H1 (cell line): ENCODE results near the gene TTLL5. TPM values are rescaled to one million over a fixed set of nuclear protein-coding genes. Genes with fewer than 3 reads are reported as not detected.

Source experiments
- CTCF ChIA-PET: fragments of 300-600 bp; sonication (Branson Sonifier 250); formaldehyde crosslinking; loops from one replicate; lab custom pipeline; 2021; ENCODE audit not compliant: partially characterized antibody; lab: Charles Lee
- POLR2A ChIA-PET: fragments of 300-600 bp; sonication (Branson Sonifier 250); formaldehyde crosslinking; loops from one replicate; lab custom pipeline; 2021; ENCODE audit warnings: inconsistent platforms; ENCODE audit not compliant: partially characterized antibody; lab: Charles Lee
- DNase-seq, 2 experiments: peaks; one replicate each; pipeline versions ENCODE4 v3.0.0 to v3.0.0-alpha.2; 2010 to 2022; ENCODE audit warnings: low spot score in 2 of 2, low read depth in 1 of 2, mixed read lengths in 1 of 2
- FAIRE-seq: peaks from 2 replicates; lab custom pipeline; 2011; peaks lifted over from hg19 to GRCh38; lab: Jason Lieb, UNC
- H2AFZ ChIP-seq: 2 replicates; pipeline ENCODE4 v1.8.1; 2012; ENCODE audit warnings: low read length, inconsistent platforms
- H2AK5ac ChIP-seq: 2 replicates; pipeline ENCODE4 v1.6.1; 2013; ENCODE audit warnings: low read depth, low read length
- H2BK120ac ChIP-seq: replicated peaks from 2 replicates; pipeline ENCODE3; 2013; ENCODE audit warnings: low read depth, low read length, inconsistent platforms
- H2BK12ac ChIP-seq: 2 replicates; pipeline ENCODE4 v1.6.1; 2013; ENCODE audit warnings: low read depth, low read length
- H2BK15ac ChIP-seq: 2 replicates; pipeline ENCODE4 v1.6.1; 2013; ENCODE audit warnings: low read length
- H2BK20ac ChIP-seq: 2 replicates; pipeline ENCODE4 v1.6.1; 2013; ENCODE audit warnings: low read length
- H2BK5ac ChIP-seq: 2 replicates; pipeline ENCODE4 v1.6.1; 2013; ENCODE audit warnings: low read depth, low read length
- H3K14ac ChIP-seq: 2 replicates; pipeline ENCODE4 v1.6.1; 2013; ENCODE audit warnings: inconsistent platforms; ENCODE audit not compliant: insufficient read length
- H3K18ac ChIP-seq: 2 replicates; pipeline ENCODE4 v1.6.1; 2013; ENCODE audit warnings: low read length; ENCODE audit errors: extremely low read depth
- H3K23ac ChIP-seq: 2 replicates; pipeline ENCODE4 v1.6.1; 2013; ENCODE audit warnings: inconsistent platforms; ENCODE audit not compliant: insufficient read length
- H3K23me2 ChIP-seq: 2 replicates; pipeline ENCODE4 v1.6.1; 2013; ENCODE audit warnings: low read depth, low read length
- H3K27ac ChIP-seq: 2 replicates; pipeline ENCODE4 v1.6.1; 2011; ENCODE audit warnings: low read depth, low read length, inconsistent platforms
- H3K27me3 ChIP-seq, 4 experiments: replicated peaks in 1 of 4; 1 replicate in 1 of 4; 2 replicates in 3 of 4; pipeline versions ENCODE4 v1.6.1 to v1.8.1; 2011 to 2013; ENCODE audit warnings: low read length in 3 of 4, mild to moderate bottlenecking in 3 of 4, inconsistent platforms in 2 of 4, mixed read lengths in 2 of 4, moderate library complexity in 1 of 4; ENCODE audit not compliant: control insufficient read depth in 3 of 4, insufficient read depth in 3 of 4; ENCODE audit errors: extremely low read depth in 1 of 4
- H3K36me3 ChIP-seq, 4 experiments: 2 replicates each; pipeline versions ENCODE4 v1.6.1 to v1.8.1; 2011 to 2013; ENCODE audit warnings: mild to moderate bottlenecking in 4 of 4, low read length in 3 of 4, moderate library complexity in 2 of 4, control low read depth in 1 of 4, inconsistent platforms in 1 of 4; ENCODE audit not compliant: insufficient read depth in 4 of 4, control insufficient read depth in 2 of 4
- H3K4ac ChIP-seq: replicated peaks from 2 replicates; pipeline ENCODE3; 2013; ENCODE audit warnings: low read length, low read depth, mixed read lengths, inconsistent platforms; ENCODE audit not compliant: insufficient read length
- H3K4me1 ChIP-seq, 4 experiments: replicated peaks in 1 of 4; 1 replicate in 1 of 4; 2 replicates in 3 of 4; pipeline versions ENCODE4 v1.6.1 to v1.8.1; 2011 to 2013; ENCODE audit warnings: low read length in 3 of 4, inconsistent platforms in 2 of 4, mixed read lengths in 1 of 4; ENCODE audit not compliant: insufficient read depth in 4 of 4, control insufficient read depth in 3 of 4
- H3K4me2 ChIP-seq, 2 experiments: 2 replicates each; pipeline versions ENCODE4 v1.6.1 to v1.8.1; 2011 to 2013; ENCODE audit warnings: low read depth in 2 of 2, low read length in 2 of 2, control low read depth in 1 of 2, inconsistent platforms in 1 of 2, mild to moderate bottlenecking in 1 of 2; ENCODE audit not compliant: insufficient read depth in 1 of 2
- H3K4me3 ChIP-seq, 4 experiments: fragments of 200-600, 300-600 bp in 1 of 4; sonication (generic), shearing (Covaris generic), sonication (Bioruptor Twin) in 1 of 4; 2 replicates each; pipeline versions ENCODE4 v1.5.1 to v1.8.1; 2011 to 2016; ENCODE audit warnings: low read length in 4 of 4, low read depth in 3 of 4, control low read depth in 2 of 4, inconsistent platforms in 2 of 4, mild to moderate bottlenecking in 2 of 4, mixed read lengths in 1 of 4, moderate library complexity in 1 of 4; ENCODE audit not compliant: insufficient read depth in 2 of 4; ENCODE audit errors: extremely low read depth in 1 of 4
- H3K56ac ChIP-seq: replicated peaks from 2 replicates; pipeline ENCODE3; 2013; ENCODE audit warnings: low read depth, mild to moderate bottlenecking, mixed read lengths, low read length, inconsistent platforms; ENCODE audit not compliant: insufficient read length
- H3K79me1 ChIP-seq: 2 replicates; pipeline ENCODE4 v1.6.1; 2013; ENCODE audit warnings: low read depth, low read length, control low read depth
- H3K79me2 ChIP-seq, 2 experiments: 2 replicates each; pipeline versions ENCODE4 v1.6.1 to v1.8.1; 2012 to 2013; ENCODE audit warnings: low read length in 2 of 2, mild to moderate bottlenecking in 2 of 2, inconsistent platforms in 1 of 2; ENCODE audit not compliant: insufficient read depth in 2 of 2, control insufficient read depth in 1 of 2
- H3K9ac ChIP-seq, 4 experiments: replicated peaks in 1 of 4; 1 replicate in 1 of 4; 2 replicates in 3 of 4; pipeline versions ENCODE4 v1.6.1 to v1.8.1; 2011 to 2013; ENCODE audit warnings: low read depth in 3 of 4, low read length in 3 of 4, control low read depth in 2 of 4, mild to moderate bottlenecking in 2 of 4, moderate library complexity in 2 of 4, inconsistent platforms in 1 of 4; ENCODE audit errors: extremely low read depth in 1 of 4
- H3K9me3 ChIP-seq, 2 experiments: 2 replicates each; pipeline versions ENCODE4 v1.6.1 to v1.8.1; 2012 to 2013; ENCODE audit warnings: mild to moderate bottlenecking in 2 of 2, moderate library complexity in 2 of 2, control low read depth in 1 of 2, inconsistent platforms in 1 of 2, low read depth in 1 of 2, low read length in 1 of 2, mixed read lengths in 1 of 2; ENCODE audit not compliant: insufficient read depth in 2 of 2
- H4K20me1 ChIP-seq, 2 experiments: replicated peaks in 1 of 2; 2 replicates each; pipeline versions ENCODE3 to v1.8.1; 2011 to 2013; ENCODE audit warnings: inconsistent platforms in 2 of 2, low read length in 2 of 2, mild to moderate bottlenecking in 1 of 2; ENCODE audit not compliant: insufficient read depth in 2 of 2, control insufficient read depth in 1 of 2
- H4K5ac ChIP-seq: 2 replicates; pipeline ENCODE4 v1.6.1; 2013; ENCODE audit warnings: low read length, low read depth, mixed read lengths, inconsistent platforms; ENCODE audit not compliant: insufficient read length
- H4K8ac ChIP-seq: 2 replicates; pipeline ENCODE4 v1.8.0; 2013; ENCODE audit warnings: mild to moderate bottlenecking, moderate library complexity, low read length, inconsistent platforms; ENCODE audit not compliant: insufficient read depth; ENCODE audit errors: extremely low read depth
- H4K91ac ChIP-seq: replicated peaks from 2 replicates; pipeline ENCODE3; 2013; ENCODE audit warnings: low read length, mixed read lengths, inconsistent platforms; ENCODE audit not compliant: insufficient read length
- BACH1 ChIP-seq: IDR thresholded peaks from 2 replicates; pipeline ENCODE4 v1.6.1; 2012; ENCODE audit warnings: low read length, improper control_type of control experiment
- CBX5 ChIP-seq: fragments of 300-800, 300-1000 bp; sonication (generic); IDR thresholded peaks from 2 replicates; pipeline ENCODE4 v1.7.1; 2016; ENCODE audit warnings: antibody characterized with exemption, low read length, low read depth
- EP300 ChIP-seq, 2 experiments: IDR thresholded peaks; 1 replicate in 1 of 2; 2 replicates in 1 of 2; pipeline ENCODE4 v1.6.1; 2011 to 2012; ENCODE audit warnings: low read depth in 2 of 2, low read length in 2 of 2, mild to moderate bottlenecking in 2 of 2, borderline replicate concordance in 1 of 2, inconsistent platforms in 1 of 2, moderate library complexity in 1 of 2
- JUN ChIP-seq: IDR thresholded peaks from 2 replicates; pipeline ENCODE4 v1.6.1; 2011; ENCODE audit warnings: low read depth, mild to moderate bottlenecking, improper control_type of control experiment, low read length
- MAFK ChIP-seq: IDR thresholded peaks from 2 replicates; pipeline ENCODE4 v1.6.1; 2012; ENCODE audit warnings: low read depth, mild to moderate bottlenecking, improper control_type of control experiment, low read length
- RAD21 ChIP-seq, 2 experiments: IDR thresholded peaks in 1 of 2; conservative IDR thresholded peaks in 1 of 2; 2 replicates each; pipeline ENCODE4 v1.6.1; 2011; ENCODE audit warnings: low read depth in 2 of 2, low read length in 2 of 2, improper control_type of control experiment in 1 of 2, inconsistent platforms in 1 of 2, mild to moderate bottlenecking in 1 of 2, moderate library complexity in 1 of 2
- RXRA ChIP-seq: IDR thresholded peaks from 2 replicates; pipeline ENCODE4 v1.6.1; 2011; ENCODE audit warnings: low read depth, mild to moderate bottlenecking, low read length, moderate library complexity; ENCODE audit not compliant: insufficient read depth
- SIRT6 ChIP-seq: IDR thresholded peaks from one replicate; pipeline ENCODE4 v1.7.1; 2012; ENCODE audit warnings: low read length, inconsistent platforms
- WGBS, 2 experiments: shearing (Covaris generic) in 1 of 2; methylation state at CpG; one replicate each; pipeline versions ENCODE4 v1.1.6 to v1.1.7; 2013 to 2015; ENCODE audit warnings: low lambda C conversion rate in 2 of 2, mixed read lengths in 2 of 2, inconsistent platforms in 1 of 2, low coverage in 1 of 2, missing lambda C conversion rate in 1 of 2; ENCODE audit not compliant: insufficient replicate concordance in 2 of 2, insufficient coverage in 1 of 2, insufficient read length in 1 of 2; ENCODE audit errors: extremely low coverage in 1 of 2, missing lambda C conversion rate in 1 of 2; 5-methylcytosine and 5-hydroxymethylcytosine counted together
- polyA plus RNA-seq, 7 experiments: library from polyadenylated mRNA; depleted of rRNA in 3 of 7; stranded (reverse) in 5 of 7; unstranded in 2 of 7; fragments of >200 nt in 5 of 7; fragments of 200-250 nt in 2 of 7; gene quantifications; 1 replicate in 5 of 7; 2 replicates in 1 of 7; 4 replicates in 1 of 7; pipeline versions ENCODE4 v1.2.1 to v1.2.3, GENCODE V29; 2011 to 2013; ENCODE audit warnings: missing spikeins in 2 of 7, mixed read lengths in 2 of 7
- total RNA-seq: library from RNA; stranded (reverse); fragmentation: NEBNext Ultra II Directional; extraction: Animal tissue kit (Norgen Biotek cat#: 25700); gene quantifications from 2 replicates; pipeline ENCODE4 v1.2.1, GENCODE V29; 2021
- TF ChIP-seq, protein P1 (sequence below), 3 experiments: IDR thresholded peaks; 1 replicate in 2 of 3; 2 replicates in 1 of 3; pipeline versions ENCODE4 v1.5.1 to v1.6.1; 2011; ENCODE audit warnings: low read length in 3 of 3, mild to moderate bottlenecking in 3 of 3, inconsistent platforms in 2 of 3, low read depth in 1 of 3, moderate library complexity in 1 of 3; ENCODE audit not compliant: insufficient read depth in 1 of 3; ENCODE audit errors: control extremely low read depth in 1 of 3

TTLL5 gene
- total and polyA plus RNA-seq, 2 of the 8 experiments (the other 6 are each of a cell fraction or from before 2014, with no cell fraction given) = 16.1 to 45.9 TPM

- no peak overlapping the region for H4K91ac ChIP-seq
- no peak overlapping the region for H3K27ac ChIP-seq
- no peaks in the 10 kb centered on the region for H3K79me1 ChIP-seq
- no peak overlapping the region for H4K5ac ChIP-seq
- no peak overlapping the region for H2BK12ac ChIP-seq
- FAIRE-seq (no peak), DNase-seq (no peak)
- no peaks in the 10 kb centered on the region for H3K36me3 ChIP-seq
- no peak overlapping the region for H3K4me3 ChIP-seq
- no peak overlapping the region for H2BK15ac ChIP-seq
- H3K4ac ChIP-seq = no peak overlapping the region
- peaks cover 2 to 7% (median 3%) of the 10 kb centered on the region in 4 experiments; a peak in 5 of 7 replicates for H3K4me1 ChIP-seq
- no peak overlapping the region for H3K4me2 ChIP-seq
- H3K56ac ChIP-seq = no peak overlapping the region
- peaks cover 0 to 9% (median 6%) of the 10 kb centered on the region in 4 experiments; a peak in 3 of 7 replicates for H3K27me3 ChIP-seq
- H2AFZ ChIP-seq = no peak overlapping the region
- H4K20me1 ChIP-seq = no peaks in the 10 kb centered on the region
- TF ChIP-seq JUN = no peak
- no peak for TF ChIP-seq EP300 (IDR thresholded peaks at IDR 0.05; ENCODE audit: borderline replicate concordance in 1 of 2, low read depth in 2 of 2, low read length in 2 of 2)
- TF ChIP-seq RXRA = no peak
- TF ChIP-seq CBX5 = no peak
- TF ChIP-seq, protein P1, sequence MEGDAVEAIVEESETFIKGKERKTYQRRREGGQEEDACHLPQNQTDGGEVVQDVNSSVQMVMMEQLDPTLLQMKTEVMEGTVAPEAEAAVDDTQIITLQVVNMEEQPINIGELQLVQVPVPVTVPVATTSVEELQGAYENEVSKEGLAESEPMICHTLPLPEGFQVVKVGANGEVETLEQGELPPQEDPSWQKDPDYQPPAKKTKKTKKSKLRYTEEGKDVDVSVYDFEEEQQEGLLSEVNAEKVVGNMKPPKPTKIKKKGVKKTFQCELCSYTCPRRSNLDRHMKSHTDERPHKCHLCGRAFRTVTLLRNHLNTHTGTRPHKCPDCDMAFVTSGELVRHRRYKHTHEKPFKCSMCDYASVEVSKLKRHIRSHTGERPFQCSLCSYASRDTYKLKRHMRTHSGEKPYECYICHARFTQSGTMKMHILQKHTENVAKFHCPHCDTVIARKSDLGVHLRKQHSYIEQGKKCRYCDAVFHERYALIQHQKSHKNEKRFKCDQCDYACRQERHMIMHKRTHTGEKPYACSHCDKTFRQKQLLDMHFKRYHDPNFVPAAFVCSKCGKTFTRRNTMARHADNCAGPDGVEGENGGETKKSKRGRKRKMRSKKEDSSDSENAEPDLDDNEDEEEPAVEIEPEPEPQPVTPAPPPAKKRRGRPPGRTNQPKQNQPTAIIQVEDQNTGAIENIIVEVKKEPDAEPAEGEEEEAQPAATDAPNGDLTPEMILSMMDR (IDR thresholded peaks at IDR 0.05; ENCODE audit: control extremely low read depth in 1 of 3, insufficient read depth in 1 of 3, low read depth in 1 of 3, low read length in 3 of 3) = peak in 1 of 3 experiments; percentile 12; a peak in 1 of 4 replicates
- no peak for TF ChIP-seq MAFK
- no peak for TF ChIP-seq BACH1
- peak; percentile 34 to 40; a peak in 3 of 4 replicates for TF ChIP-seq RAD21 (IDR thresholded peaks at IDR 0.05 in 1 of 2, conservative IDR thresholded peaks at IDR 0.05 in 1 of 2; ENCODE audit: low read depth in 2 of 2, low read length in 2 of 2)
- TF ChIP-seq SIRT6 = no peak
- H2BK5ac ChIP-seq = no peak overlapping the region
- no peak overlapping the region for H3K14ac ChIP-seq
- ChIA-PET POLR2A (interaction anchor here (0.6 to 1.0 kb wide), 3 partner anchors 71 to 206 kb away, joined by 3 to 4 read pairs (median 4); no protein-coding TSS in a partner anchor), CTCF (interaction anchor here (0.7 to 20.1 kb wide), 18 partner anchors 10 to 266 kb away, joined by 3 to 261 read pairs (median 4); no protein-coding TSS in a partner anchor)
- H2BK20ac ChIP-seq = no peak overlapping the region
- H3K9me3 ChIP-seq = no peaks in the 10 kb centered on the region
- H3K23me2 ChIP-seq = peaks cover 4% of the 10 kb centered on the region
- no peak overlapping the region for H4K8ac ChIP-seq
- H3K23ac ChIP-seq = no peak overlapping the region
- H3K79me2 ChIP-seq = no peaks in the 10 kb centered on the region
- no peak overlapping the region for H3K9ac ChIP-seq
- no peak overlapping the region for H2BK120ac ChIP-seq
- 69% methylated on average over 8 of the region's 8 CpGs; no CpG with 5 or more reads in 1 of the 2 experiments for WGBS, 2 experiments
- no peak overlapping the region for H3K18ac ChIP-seq
- no peak overlapping the region for H2AK5ac ChIP-seq
These were observed 316.0 kb downstream of the TTLL5 start for GRCh38 chr14:75976826-75977581.
